Ovary (tissue), 9 donors: ENCODE results near the gene LCNL1. TPM values are rescaled to one million over a fixed set of nuclear protein-coding genes. Genes with fewer than 3 reads are reported as not detected.

Experiments
- DNase-seq, 5 donors: peaks; one replicate each; pipeline ENCODE4 v3.0.0-alpha.2; 2019 to 2020
- H3K27ac ChIP-seq, 2 donors: fragments of 200-600 bp; one replicate each; pipeline versions ENCODE4 v1.5.1 to v1.8.0; 2019 to 2022
- H3K27me3 ChIP-seq: fragments of 200-600 bp; one replicate; pipeline ENCODE4 v1.8.0; 2022
- H3K36me3 ChIP-seq: fragments of 200-600 bp; sonication (generic); one replicate; pipeline ENCODE4 v1.5.1; 2019
- H3K4me1 ChIP-seq: one replicate; pipeline ENCODE4 v1.8.1; 2013; ENCODE audit warnings: mild to moderate bottlenecking, moderate library complexity; ENCODE audit not compliant: insufficient read depth
- H3K4me3 ChIP-seq: fragments of 200-600 bp; sonication (generic); one replicate; pipeline ENCODE4 v1.5.1; 2017
- H3K9me3 ChIP-seq, 2 donors: fragments of 200-600 bp in 1 of 2; sonication (generic) in 1 of 2; one replicate each; pipeline versions ENCODE4 v1.5.1 to v1.8.1; 2013 to 2019; ENCODE audit warnings: mild to moderate bottlenecking in 1 of 2, moderate library complexity in 1 of 2
- CTCF ChIP-seq, 3 donors: fragments of 450-650 bp in 2 of 3; fragments of 200-600 bp in 1 of 3; IDR thresholded peaks; one replicate each; pipeline versions ENCODE4 v1.5.1 to v1.8.0; 2016 to 2022; ENCODE audit warnings: antibody characterized with exemption in 3 of 3, mild to moderate bottlenecking in 1 of 3
- EP300 ChIP-seq: sonication (generic); formaldehyde crosslinking; IDR thresholded peaks from one replicate; pipeline ENCODE4 v1.6.1; 2017; ENCODE audit warnings: antibody characterized with exemption
- POLR2A ChIP-seq: fragments of 450-650 bp; IDR thresholded peaks from one replicate; pipeline ENCODE4 v1.6.1; 2017; ENCODE audit warnings: antibody characterized with exemption, mild to moderate bottlenecking, moderate library complexity
- WGBS, 3 donors: extraction: QIAGEN DNeasy Blood & Tissue Kit in 1 of 3; methylation state at CpG; one replicate each; pipeline versions ENCODE4 v1.1.5 to v1.1.7; 2013 to 2017; 5-methylcytosine and 5-hydroxymethylcytosine counted together
- intact Hi-C, 4 donors: fragments of 100-400 bp; cut with DNase I; formaldehyde crosslinking; loops; one replicate each; pipeline versions ENCODE4 v1.11.0 to v1.15.1; 2022 to 2023
- polyA plus RNA-seq, 2 donors: library from polyadenylated mRNA; stranded (reverse); fragments of 200-250 nt in 1 of 2; fragments of 350-450 nt in 1 of 2; fragmentation: Illumina TruSeq in 1 of 2; extraction: RNeasy Lipid Tissue Mini Kit (QIAGEN cat#74804) in 1 of 2; gene quantifications; one replicate each; pipeline ENCODE4 v1.2.3, GENCODE V29; 2013 to 2014
- total RNA-seq, 7 donors: library from RNA; depleted of rRNA in 2 of 7; stranded (reverse); fragments of >200 nt in 2 of 7; fragmentation: NEBNext Ultra II Directional in 3 of 7; extraction: Animal tissue kit (Norgen Biotek cat#: 25700) in 3 of 7; gene quantifications; one replicate each; pipeline versions ENCODE4 v1.1.0 to v1.2.4, GENCODE V29; 2016 to 2023
- donor health status: DM: no; HTN: no; CAD: no; lungs with moderate emphysema.
- donor health status: DM: no; HTN: no; CAD: no.
- donor health status: Bipolar disorder and iron deficiency.
- donor health status: DM: yes; HTN: yes; CAD: no.
- donor health status: DM: no; HTN: no; CAD: no.
- donor health status: DM: yes; HTN: yes; CAD: no.

Gene LCNL1
- total and polyA plus RNA-seq, 9 donors = 0.17 to 1.6 (median 0.47) TPM; not detected in 1

GRCh38 chr9:136949239-136949816, 33.5 kb upstream of the LCNL1 start:
- H3K9me3 ChIP-seq = no peaks in the 10 kb centered on the region
- TF ChIP-seq EP300 (no peak), CTCF (IDR thresholded peaks at IDR 0.05) (no peak), POLR2A (no peak)
- peak in 2 of 5 donors; percentile 21 to 41 for DNase-seq
- H3K4me1 ChIP-seq = peaks cover 7% of the 10 kb centered on the region
- H3K27ac ChIP-seq = peak overlapping the region; percentile 4 to 62
- peak overlapping the region; percentile 44 for H3K4me3 ChIP-seq
- intact Hi-C loops = loop anchor here in 1 of 4 donors (10.0 kb wide), 1 partner anchor 105 kb away; the partner anchor contains the start of genes AJM1 and PHPT1
- H3K36me3 ChIP-seq = no peaks in the 10 kb centered on the region
- 12 to 16% (median 15%) methylated on average over 21 to 22 of the region's 22 CpGs for WGBS, 3 donors
- no peaks in the 10 kb centered on the region for H3K27me3 ChIP-seq

- no peaks in the 10 kb centered on the region for H3K27me3 ChIP-seq
- H3K36me3 ChIP-seq = no peaks in the 10 kb centered on the region
- TF ChIP-seq CTCF (IDR thresholded peaks at IDR 0.05) = peak in 1 of 3 donors; percentile 30
- TF ChIP-seq EP300 = no peak
- peak; percentile 22 for TF ChIP-seq POLR2A
- H3K4me1 ChIP-seq = peaks cover 7% of the 10 kb centered on the region
- intact Hi-C loops = loop anchor here in 1 of 4 donors (5.0 to 10.0 kb wide), 2 partner anchors 82 to 105 kb away; partner anchors contain the start of genes AJM1, FUT7 and PHPT1
- WGBS, 3 donors = 1 to 2% (median 1%) methylated on average over 42 to 63 of the region's 63 CpGs
- H3K9me3 ChIP-seq = no peaks in the 10 kb centered on the region
- peak; percentile 91 to 96 (median 94) for DNase-seq
- peak overlapping the region; percentile 44 for H3K4me3 ChIP-seq
- peak overlapping the region; percentile 4 to 62 for H3K27ac ChIP-seq
Measured at GRCh38 chr9:136949817-136950655, 32.8 kb upstream of the LCNL1 start.

GRCh38 chr9:136950656-136951276, 32.0 kb upstream of the LCNL1 start:
- Histone ChIP-seq H3K27me3 (no peaks in the 10 kb centered on the region), H3K4me3 (no peak overlapping the region), H3K27ac (peak overlapping the region in 1 of 2 donors; percentile 4), H3K36me3 (no peaks in the 10 kb centered on the region), H3K4me1 (peaks cover 7% of the 10 kb centered on the region), H3K9me3 (no peaks in the 10 kb centered on the region)
- TF ChIP-seq POLR2A (no peak), EP300 (no peak), CTCF (IDR thresholded peaks at IDR 0.05) (no peak)
- intact Hi-C loops = loop anchor here in 1 of 4 donors (5.0 kb wide), 1 partner anchor 82 kb away; the partner anchor contains the start of gene FUT7
- peak in 2 of 5 donors; percentile 17 to 32 for DNase-seq
- WGBS, 3 donors = 32 to 45% (median 38%) methylated on average over 9 of the region's 9 CpGs
